Tibial nerve (tissue), 4 donors: Measurements from ENCODE around the gene ARL2. TPM values are rescaled to one million over a fixed set of nuclear protein-coding genes. Genes with fewer than 3 reads are reported as not detected.

Source experiments
- DNase-seq, 2 donors: peaks; one replicate each; pipeline ENCODE4 v3.0.0-alpha.2; 2019; ENCODE audit warnings: low spot score in 2 of 2
- H3K27ac ChIP-seq, 4 donors: fragments of 200-600 bp; sonication (generic) in 3 of 4; one replicate each; pipeline ENCODE4 v1.5.1; 2017 to 2019; ENCODE audit warnings: mild to moderate bottlenecking in 1 of 4
- H3K27me3 ChIP-seq, 2 donors: fragments of 200-600 bp; sonication (generic) in 1 of 2; one replicate each; pipeline versions ENCODE4 v1.5.1 to v1.6.0; 2017 to 2019
- H3K36me3 ChIP-seq, 3 donors: fragments of 200-600 bp; sonication (generic); one replicate each; pipeline ENCODE4 v1.5.1; 2018 to 2019
- H3K4me1 ChIP-seq, 4 donors: fragments of 200-600 bp; sonication (generic) in 3 of 4; one replicate each; pipeline ENCODE4 v1.5.1; 2017 to 2019
- H3K4me3 ChIP-seq, 4 donors: fragments of 200-600 bp; sonication (generic) in 3 of 4; one replicate each; pipeline ENCODE4 v1.5.1; 2017 to 2019; ENCODE audit warnings: mild to moderate bottlenecking in 1 of 4, moderate library complexity in 1 of 4
- H3K9me3 ChIP-seq, 4 donors: fragments of 200-600 bp; sonication (generic) in 3 of 4; one replicate each; pipeline ENCODE4 v1.5.1; 2017 to 2019
- EP300 ChIP-seq, 2 donors: sonication (generic); formaldehyde crosslinking; IDR thresholded peaks; one replicate each; pipeline ENCODE4 v1.6.1; 2017; ENCODE audit warnings: antibody characterized with exemption in 2 of 2, mild to moderate bottlenecking in 1 of 2
- POLR2A ChIP-seq, 2 donors: fragments of 450-650 bp; IDR thresholded peaks; one replicate each; pipeline ENCODE4 v1.6.1; 2017; ENCODE audit warnings: antibody characterized with exemption in 2 of 2, mild to moderate bottlenecking in 2 of 2, moderate library complexity in 2 of 2
- WGBS, 2 donors: methylation state at CpG; one replicate each; pipeline ENCODE4 v1.1.5; 2018; 5-methylcytosine and 5-hydroxymethylcytosine counted together
- total RNA-seq, 4 donors: library from RNA; depleted of rRNA; stranded (reverse); fragments of >200 nt; gene quantifications; one replicate each; pipeline ENCODE4 v1.1.0, GENCODE V29; 2016
- TF ChIP-seq, protein P1 (sequence below), 5 experiments: fragments of 200-600 bp in 3 of 5; fragments of 450-650 bp in 2 of 5; sonication (generic) in 3 of 5; IDR thresholded peaks; one replicate each; pipeline ENCODE4 v1.5.1; 2016 to 2019; ENCODE audit warnings: antibody characterized with exemption in 5 of 5, mild to moderate bottlenecking in 3 of 5, moderate library complexity in 2 of 5

ARL2 gene
- total RNA-seq, 4 donors from 2014 or later: 174 to 267 (median 193) TPM

- Histone ChIP-seq H3K27ac (peak overlapping the region; percentile 84 to 92 (median 90)), H3K27me3 (no peaks in the 10 kb centered on the region)
- TF ChIP-seq POLR2A (IDR thresholded peaks at IDR 0.05): no peak
- TF ChIP-seq EP300 (IDR thresholded peaks at IDR 0.05): no peak
- TF ChIP-seq, protein P1, sequence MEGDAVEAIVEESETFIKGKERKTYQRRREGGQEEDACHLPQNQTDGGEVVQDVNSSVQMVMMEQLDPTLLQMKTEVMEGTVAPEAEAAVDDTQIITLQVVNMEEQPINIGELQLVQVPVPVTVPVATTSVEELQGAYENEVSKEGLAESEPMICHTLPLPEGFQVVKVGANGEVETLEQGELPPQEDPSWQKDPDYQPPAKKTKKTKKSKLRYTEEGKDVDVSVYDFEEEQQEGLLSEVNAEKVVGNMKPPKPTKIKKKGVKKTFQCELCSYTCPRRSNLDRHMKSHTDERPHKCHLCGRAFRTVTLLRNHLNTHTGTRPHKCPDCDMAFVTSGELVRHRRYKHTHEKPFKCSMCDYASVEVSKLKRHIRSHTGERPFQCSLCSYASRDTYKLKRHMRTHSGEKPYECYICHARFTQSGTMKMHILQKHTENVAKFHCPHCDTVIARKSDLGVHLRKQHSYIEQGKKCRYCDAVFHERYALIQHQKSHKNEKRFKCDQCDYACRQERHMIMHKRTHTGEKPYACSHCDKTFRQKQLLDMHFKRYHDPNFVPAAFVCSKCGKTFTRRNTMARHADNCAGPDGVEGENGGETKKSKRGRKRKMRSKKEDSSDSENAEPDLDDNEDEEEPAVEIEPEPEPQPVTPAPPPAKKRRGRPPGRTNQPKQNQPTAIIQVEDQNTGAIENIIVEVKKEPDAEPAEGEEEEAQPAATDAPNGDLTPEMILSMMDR (IDR thresholded peaks at IDR 0.05): no peak
Observed at GRCh38 chr11:65026810-65027209, 12.8 kb downstream of the ARL2 start.

DNA sequence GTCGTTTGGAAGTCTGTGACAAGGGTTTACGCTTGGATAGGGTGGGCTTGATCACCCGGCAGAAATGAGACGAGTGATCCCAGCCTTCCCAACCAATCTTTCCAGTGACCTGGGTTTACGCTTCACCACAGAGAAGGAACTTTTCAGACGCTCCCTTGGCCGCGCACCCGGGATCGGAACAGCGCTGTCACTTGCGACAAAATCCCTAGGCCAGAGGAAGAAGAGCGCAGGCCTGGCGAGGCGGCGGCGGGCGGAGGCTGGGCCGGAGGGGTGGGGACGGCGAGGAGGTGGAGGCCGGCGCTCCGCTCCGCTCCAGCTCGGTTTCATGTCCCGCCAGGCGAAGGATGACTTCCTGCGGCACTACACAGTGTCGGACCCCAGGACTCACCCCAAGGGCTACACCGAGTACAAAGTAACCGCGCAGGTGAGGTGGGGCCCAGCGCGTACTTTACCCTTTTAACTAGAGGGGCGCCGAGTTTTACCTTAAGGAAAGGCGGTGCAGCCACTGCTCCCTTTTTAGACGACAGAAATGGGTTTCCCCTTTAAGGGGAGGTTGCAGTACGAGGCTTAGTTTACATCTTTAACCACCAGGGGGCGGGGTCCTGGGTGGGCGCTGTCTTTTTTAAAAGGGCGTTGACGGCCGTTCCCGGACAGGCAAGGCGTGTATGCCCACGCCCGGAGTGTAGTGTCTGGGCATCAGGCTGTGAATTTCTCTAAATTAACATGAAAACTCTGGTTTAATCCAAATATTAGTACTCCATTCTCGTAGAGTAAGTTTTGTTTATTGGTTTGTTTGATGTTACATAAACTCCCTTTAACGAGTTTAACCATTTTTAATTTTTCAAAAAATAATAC lies 13.5 kb downstream of the ARL2 start, which contains the start of gene SNX15:
TSS of gene SNX15 (plus strand) at position 227 of the 855 bp plus-strand sequence. CDS start at position 326, 99 bp downstream.
- peak; percentile 87 to 97 for DNase-seq
- H3K27ac ChIP-seq: peak within 1 kb of the TSS; percentile 84 to 92 (median 90)
- TF ChIP-seq EP300 (IDR thresholded peaks at IDR 0.05) (peak; percentile 58 to 95), POLR2A (IDR thresholded peaks at IDR 0.05) (peak; percentile 8 to 77)
- TF ChIP-seq, protein P1 (IDR thresholded peaks at IDR 0.05): peak; percentile 77 to 90 (median 80)
- no peaks in the 10 kb centered on the region for H3K9me3 ChIP-seq
- peaks cover 0 to 27% (median 11%) of the 10 kb centered on the region in 4 donors for H3K4me1 ChIP-seq
- 1% methylated on average over 30 to 41 of the region's 51 CpGs for WGBS, 2 donors
- H3K27me3 ChIP-seq: no peaks in the 10 kb centered on the region
- H3K36me3 ChIP-seq: peaks cover 0 to 25% (median 2%) of the 10 kb centered on the region in 3 donors
- H3K4me3 ChIP-seq: peak within 1 kb of the TSS; percentile 40 to 83 (median 72)

More at GRCh38 chr11:65026810-65027209, 12.8 kb downstream of the ARL2 start:
- Histone ChIP-seq H3K4me1 (peaks cover 0 to 27% (median 11%) of the 10 kb centered on the region in 4 donors), H3K36me3 (peaks cover 0 to 25% (median 0%) of the 10 kb centered on the region in 3 donors), H3K4me3 (peak overlapping the region; percentile 40 to 83 (median 72)), H3K9me3 (no peaks in the 10 kb centered on the region)
- 53 to 58% methylated on average over 10 of the region's 10 CpGs for WGBS, 2 donors
- DNase-seq: no peak

- 77 to 78% methylated on average over 13 of the region's 13 CpGs for WGBS, 2 donors
- Histone ChIP-seq H3K4me3 (no peak overlapping the region), H3K27me3 (no peaks in the 10 kb centered on the region), H3K9me3 (no peaks in the 10 kb centered on the region), H3K27ac (no peak overlapping the region), H3K4me1 (peaks cover 0 to 20% (median 11%) of the 10 kb centered on the region in 4 donors), H3K36me3 (peaks cover 13 to 65% (median 13%) of the 10 kb centered on the region in 3 donors)
- TF ChIP-seq POLR2A (IDR thresholded peaks at IDR 0.05) (no peak), EP300 (IDR thresholded peaks at IDR 0.05) (no peak)
- TF ChIP-seq, protein P1 (IDR thresholded peaks at IDR 0.05): no peak
- no peak for DNase-seq
Observed at GRCh38 chr11:65032216-65032615, 18.3 kb downstream of the ARL2 start.

- Histone ChIP-seq H3K27me3 (no peaks in the 10 kb centered on the region), H3K9me3 (no peaks in the 10 kb centered on the region), H3K27ac (no peak overlapping the region), H3K36me3 (peaks cover 13 to 85% (median 16%) of the 10 kb centered on the region in 3 donors), H3K4me1 (peaks cover 0 to 5% (median 0%) of the 10 kb centered on the region in 4 donors), H3K4me3 (no peak overlapping the region)
- 89 to 92% methylated on average over 2 of the region's 2 CpGs for WGBS, 2 donors
- DNase-seq: no peak
- TF ChIP-seq POLR2A (IDR thresholded peaks at IDR 0.05): no peak
- TF ChIP-seq EP300 (IDR thresholded peaks at IDR 0.05): no peak
- TF ChIP-seq, protein P1 (IDR thresholded peaks at IDR 0.05): no peak
Observed at GRCh38 chr11:65034423-65034822, 20.5 kb downstream of the ARL2 start.

DNA sequence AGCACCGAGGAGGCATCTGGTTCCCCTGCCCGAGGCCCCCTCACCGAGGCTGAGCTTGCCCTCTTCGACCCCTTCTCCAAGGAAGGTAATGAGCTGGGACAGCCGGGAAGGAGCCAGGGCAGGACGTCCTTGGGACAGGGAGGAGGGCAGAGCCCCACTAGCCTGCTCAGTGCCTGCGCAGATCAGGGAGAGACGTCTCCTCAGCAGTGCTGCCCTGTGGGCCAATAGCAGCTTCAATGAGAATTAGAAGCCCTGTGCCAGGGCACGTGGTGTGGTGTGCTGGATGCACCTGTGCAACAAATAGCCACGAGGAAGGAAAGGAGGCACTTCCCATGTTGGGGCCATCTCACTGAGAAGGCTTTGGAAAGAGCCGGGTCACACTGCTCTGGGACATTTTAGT lies 21.6 kb downstream of the ARL2 start:
- Histone ChIP-seq H3K36me3 (peaks cover 13 to 92% (median 16%) of the 10 kb centered on the region in 3 donors), H3K27ac (no peak overlapping the region), H3K4me3 (no peak overlapping the region), H3K9me3 (no peaks in the 10 kb centered on the region), H3K27me3 (no peaks in the 10 kb centered on the region), H3K4me1 (peaks cover 0 to 8% (median 0%) of the 10 kb centered on the region in 4 donors)
- TF ChIP-seq, protein P1 (IDR thresholded peaks at IDR 0.05): no peak
- TF ChIP-seq POLR2A (IDR thresholded peaks at IDR 0.05): no peak
- TF ChIP-seq EP300 (IDR thresholded peaks at IDR 0.05): no peak
- no peak for DNase-seq
- WGBS, 2 donors: 73 to 76% methylated on average over 11 of the region's 11 CpGs
